ENCODE results near the gene NPTX2.
A peak's percentile ranks its signal among the peaks of the same experiment; 100 is the strongest.

NPTX2 gene

DNA sequence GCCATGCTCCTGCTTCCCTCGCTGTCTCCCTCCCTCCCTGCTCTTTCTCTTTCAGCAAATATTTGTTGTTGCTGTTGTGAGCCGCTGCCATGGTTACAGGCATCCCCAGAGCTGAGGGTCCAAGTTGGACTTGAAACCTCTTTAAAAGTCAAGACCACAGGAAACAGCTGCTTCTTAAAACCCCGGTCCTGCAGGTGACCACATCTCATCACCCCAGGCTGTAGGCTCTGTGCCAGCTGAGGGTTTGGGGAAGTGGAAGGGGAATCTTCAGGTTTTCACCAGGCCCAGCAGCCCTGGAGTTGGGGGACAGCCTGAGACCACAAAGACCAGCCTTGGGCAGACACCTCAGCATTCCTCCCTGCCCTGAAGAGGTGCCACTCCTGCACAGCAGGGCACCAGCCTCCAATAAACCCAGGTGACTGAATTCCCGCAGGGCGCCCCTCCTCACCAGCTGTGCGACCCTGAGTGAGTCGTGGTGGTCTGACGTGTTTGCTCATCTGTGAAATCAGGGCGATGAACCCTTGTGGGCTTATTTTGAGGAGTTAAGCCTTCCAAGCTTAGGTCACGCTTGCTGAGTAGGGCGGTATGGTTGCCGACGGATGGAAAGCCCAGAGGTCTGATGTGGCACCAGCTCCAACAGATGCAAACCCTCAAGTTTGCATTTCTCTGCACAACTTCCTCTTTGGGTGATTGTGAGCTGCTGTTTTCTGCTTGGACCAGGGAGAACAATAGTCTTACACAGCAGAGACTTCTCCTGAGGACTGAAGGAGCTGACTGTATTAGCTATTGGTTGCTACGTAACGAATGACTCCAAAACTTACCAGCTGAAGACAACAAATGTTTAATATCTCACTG is 24.8 kb downstream of the NPTX2 start:
- TF ChIP-seq, protein P1, sequence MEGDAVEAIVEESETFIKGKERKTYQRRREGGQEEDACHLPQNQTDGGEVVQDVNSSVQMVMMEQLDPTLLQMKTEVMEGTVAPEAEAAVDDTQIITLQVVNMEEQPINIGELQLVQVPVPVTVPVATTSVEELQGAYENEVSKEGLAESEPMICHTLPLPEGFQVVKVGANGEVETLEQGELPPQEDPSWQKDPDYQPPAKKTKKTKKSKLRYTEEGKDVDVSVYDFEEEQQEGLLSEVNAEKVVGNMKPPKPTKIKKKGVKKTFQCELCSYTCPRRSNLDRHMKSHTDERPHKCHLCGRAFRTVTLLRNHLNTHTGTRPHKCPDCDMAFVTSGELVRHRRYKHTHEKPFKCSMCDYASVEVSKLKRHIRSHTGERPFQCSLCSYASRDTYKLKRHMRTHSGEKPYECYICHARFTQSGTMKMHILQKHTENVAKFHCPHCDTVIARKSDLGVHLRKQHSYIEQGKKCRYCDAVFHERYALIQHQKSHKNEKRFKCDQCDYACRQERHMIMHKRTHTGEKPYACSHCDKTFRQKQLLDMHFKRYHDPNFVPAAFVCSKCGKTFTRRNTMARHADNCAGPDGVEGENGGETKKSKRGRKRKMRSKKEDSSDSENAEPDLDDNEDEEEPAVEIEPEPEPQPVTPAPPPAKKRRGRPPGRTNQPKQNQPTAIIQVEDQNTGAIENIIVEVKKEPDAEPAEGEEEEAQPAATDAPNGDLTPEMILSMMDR (IDR thresholded peaks at IDR 0.05; ENCODE audit: low read length, missing control alignments): no peak
- no peak overlapping the region for H3K4me3 ChIP-seq (replicated peaks; ENCODE audit: low read depth, low read length)
- DNase-seq (ENCODE audit: low read depth): peak; percentile 51

DNA sequence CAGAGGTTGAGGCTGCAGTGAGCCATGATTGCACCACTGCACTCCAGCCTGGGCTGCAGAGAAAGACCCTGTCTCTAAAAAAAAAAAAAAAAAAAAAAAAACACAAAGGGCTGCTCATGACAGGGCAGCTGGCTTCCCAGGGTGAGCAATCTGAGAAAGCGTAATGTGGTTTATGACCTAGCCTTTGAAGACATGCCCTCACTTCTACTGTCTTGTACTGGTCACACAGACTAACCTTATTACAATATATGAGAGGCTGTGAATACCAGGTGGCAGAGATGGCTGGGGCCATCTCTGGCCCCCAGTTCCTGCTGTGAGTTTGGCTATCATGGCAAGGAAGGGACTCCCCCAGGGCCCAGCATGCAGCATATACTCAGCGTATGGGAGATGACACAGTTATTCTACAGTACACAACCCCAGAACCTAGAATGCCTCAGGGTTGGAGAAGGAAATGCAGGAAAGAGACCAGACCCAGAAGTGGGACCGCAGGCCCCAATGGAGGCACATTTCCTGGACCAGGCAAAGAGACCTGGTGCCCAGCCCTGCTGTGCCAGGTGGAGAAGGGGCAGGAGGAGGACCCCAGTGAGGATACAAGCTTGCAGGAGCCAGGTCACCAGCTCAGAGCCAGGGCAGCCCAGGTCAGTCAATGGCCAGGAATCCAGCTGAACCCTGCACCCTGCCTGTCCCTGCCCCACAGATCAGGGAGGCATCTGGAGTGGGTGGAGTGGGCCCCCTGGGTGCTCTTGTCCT is 26.3 kb downstream of the NPTX2 start:
- TF ChIP-seq, protein P1 (IDR thresholded peaks at IDR 0.05; ENCODE audit: low read length, missing control alignments): no peak
- no peak overlapping the region for H3K4me3 ChIP-seq (replicated peaks; ENCODE audit: low read depth, low read length)
- no peak for DNase-seq (ENCODE audit: low read depth)

DNA sequence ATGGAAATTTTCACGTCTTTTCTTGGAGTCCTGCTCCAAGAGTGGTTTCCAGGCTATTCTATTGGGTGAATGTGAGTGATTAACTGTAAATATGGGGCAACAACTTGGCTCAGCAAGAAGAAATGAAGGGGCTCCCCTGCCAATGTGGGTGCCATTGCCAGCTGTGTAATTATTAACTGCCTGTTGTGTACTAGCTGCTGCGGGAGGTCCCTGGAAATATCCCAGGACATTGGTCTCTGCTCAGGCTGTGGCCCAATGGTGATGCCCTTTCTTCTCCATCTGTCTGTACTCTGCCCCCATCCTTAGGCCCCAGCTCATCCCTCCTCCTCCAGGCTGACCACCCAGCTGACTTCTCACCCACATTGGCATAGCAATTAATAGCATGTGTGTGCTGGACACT is 29.4 kb downstream of the NPTX2 start:
- TF ChIP-seq, protein P1 (IDR thresholded peaks at IDR 0.05; ENCODE audit: low read length, missing control alignments): no peak
- no peak overlapping the region for H3K4me3 ChIP-seq (replicated peaks; ENCODE audit: low read depth, low read length)
- DNase-seq (ENCODE audit: low read depth): no peak

DNA sequence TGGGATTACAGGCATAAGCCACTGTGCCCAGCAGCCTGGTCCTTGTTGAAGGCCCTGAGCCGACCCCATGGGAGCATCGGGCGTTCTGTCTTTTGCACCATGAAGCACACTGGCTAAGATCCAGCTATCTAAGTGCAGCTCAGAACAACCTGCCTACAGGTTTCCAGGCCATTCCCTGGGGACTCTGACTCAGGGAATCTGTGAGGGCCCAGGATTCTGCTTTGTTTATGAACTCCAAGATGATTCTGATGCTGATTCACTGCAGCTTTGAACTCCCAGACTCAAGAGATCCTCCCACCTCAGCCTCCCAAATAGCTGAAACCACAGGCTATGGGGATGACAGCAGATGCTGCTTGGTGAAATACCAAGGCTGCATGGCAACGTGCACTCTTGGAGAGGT is 30.2 kb downstream of the NPTX2 start:
- TF ChIP-seq, protein P1 (IDR thresholded peaks at IDR 0.05; ENCODE audit: low read length, missing control alignments): no peak
- no peak overlapping the region for H3K4me3 ChIP-seq (replicated peaks; ENCODE audit: low read depth, low read length)
- no peak for DNase-seq (ENCODE audit: low read depth)

DNA sequence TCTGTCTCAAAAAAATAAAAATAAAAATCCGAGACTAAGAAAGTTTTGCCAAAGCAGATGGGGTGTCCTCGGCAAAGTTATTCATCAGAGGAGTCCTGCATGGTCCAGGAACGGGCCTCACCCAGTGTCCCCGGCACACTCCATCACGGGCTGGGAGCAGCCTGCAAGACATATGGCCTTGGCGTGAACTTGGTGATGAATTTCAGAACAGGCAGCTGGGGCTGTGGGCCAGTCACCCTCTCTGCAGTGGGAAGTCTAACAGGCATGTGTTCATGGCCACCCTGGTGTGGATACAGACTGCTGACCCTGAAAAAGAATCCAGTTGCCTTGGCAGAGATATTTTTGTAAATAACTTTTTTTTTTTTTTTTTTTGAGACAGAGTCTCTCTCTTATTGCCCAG is 34.7 kb downstream of the NPTX2 start:
- no peak overlapping the region for H3K4me3 ChIP-seq (replicated peaks; ENCODE audit: low read depth, low read length)
- no peak for DNase-seq (ENCODE audit: low read depth)
- TF ChIP-seq, protein P1 (IDR thresholded peaks at IDR 0.05; ENCODE audit: low read length, missing control alignments): no peak

DNA sequence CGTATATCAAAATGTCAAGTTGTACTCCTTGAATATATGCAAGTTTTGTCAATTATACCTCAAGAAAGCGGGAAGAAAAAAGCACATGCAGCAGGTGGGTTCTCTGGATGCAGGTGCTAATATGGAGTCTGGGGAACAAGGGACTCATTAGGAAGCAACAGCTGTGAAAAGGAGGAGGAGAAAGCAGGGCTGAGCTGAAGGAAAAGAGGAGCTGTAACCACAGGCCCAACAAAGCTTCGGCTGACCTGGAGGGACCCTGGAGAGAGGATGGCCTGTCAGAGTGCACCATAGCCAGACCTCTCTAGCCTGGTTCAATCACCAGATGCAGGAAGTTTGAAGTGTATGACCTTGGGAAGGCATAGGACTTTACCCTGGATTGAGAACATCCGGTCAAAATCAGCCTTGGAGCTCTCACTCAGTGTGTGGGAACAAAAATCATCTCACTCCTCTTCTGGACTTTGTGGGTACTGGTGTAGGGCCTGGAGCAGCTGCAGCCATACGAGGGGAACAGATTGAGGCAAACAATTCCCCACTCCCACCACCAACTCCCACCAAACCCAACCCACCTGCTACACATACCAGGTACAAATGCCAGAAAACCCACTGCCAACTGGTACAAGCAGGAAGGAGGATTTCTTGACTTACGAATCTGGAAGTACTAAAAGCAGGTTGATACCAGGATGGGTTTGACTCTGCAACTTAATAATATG is 36.7 kb downstream of the NPTX2 start:
- DNase-seq (ENCODE audit: low read depth): no peak
- no peak overlapping the region for H3K4me3 ChIP-seq (replicated peaks; ENCODE audit: low read depth, low read length)
- TF ChIP-seq, protein P1 (IDR thresholded peaks at IDR 0.05; ENCODE audit: low read length, missing control alignments): no peak
